SK-N-SH treated with all-trans-retinoic acid at 6 μM for 48 hours (cell line): ENCODE results near the gene ADARB2.

Experiments used
- ATAC-seq: fragments of 200-7000 bp; cut with Tn5 transposase; 3 replicates; pipeline ENCODE4 v1.9.1; 2020; ENCODE audit warnings: mild to moderate bottlenecking, moderate library complexity
- ARNTL ChIP-seq: fragments of 450-650 bp; formaldehyde crosslinking; IDR thresholded peaks from 2 replicates; pipeline ENCODE4 v1.5.0; 2020; ENCODE audit warnings: low read depth, mild to moderate bottlenecking, moderate library complexity, borderline replicate concordance
- BACH2 ChIP-seq: fragments of 250-450 bp; sonication (Bioruptor Pico); IDR thresholded peaks from 2 replicates; pipeline ENCODE4 v1.9.0; 2021; ENCODE audit warnings: mild to moderate bottlenecking, borderline replicate concordance
- CREB5 ChIP-seq: fragments of 250-450 bp; sonication (Bioruptor Pico); IDR thresholded peaks from 2 replicates; pipeline ENCODE4 v1.5.1; 2020; ENCODE audit warnings: low read depth, mild to moderate bottlenecking, moderate library complexity
- CSDC2 ChIP-seq: fragments of 250-450 bp; sonication (Bioruptor Pico); IDR thresholded peaks from 2 replicates; pipeline ENCODE4 v1.5.0; 2020; ENCODE audit warnings: mild to moderate bottlenecking, moderate library complexity
- CSRNP3 ChIP-seq: fragments of 250-450 bp; sonication (Bioruptor Pico); IDR thresholded peaks from 2 replicates; pipeline ENCODE4 v1.5.1; 2021; ENCODE audit warnings: mild to moderate bottlenecking, moderate library complexity
- ESRRG ChIP-seq: fragments of 250-450 bp; sonication (Bioruptor Pico); IDR thresholded peaks from 2 replicates; pipeline ENCODE4 v1.6.1; 2021; ENCODE audit warnings: mild to moderate bottlenecking
- GLIS3 ChIP-seq: fragments of 250-450 bp; sonication (Bioruptor Pico); IDR thresholded peaks from 2 replicates; pipeline ENCODE4 v1.5.0; 2020; ENCODE audit warnings: mild to moderate bottlenecking, moderate library complexity
- ISL1 ChIP-seq: fragments of 250-450 bp; sonication (Bioruptor Pico); IDR thresholded peaks from 2 replicates; pipeline ENCODE4 v2.1.2; 2022; ENCODE audit warnings: mild to moderate bottlenecking, moderate library complexity
- OSR1 ChIP-seq: fragments of 250-450 bp; sonication (Bioruptor Pico); IDR thresholded peaks from 2 replicates; pipeline ENCODE4 v1.8.0; 2022; ENCODE audit warnings: moderate library complexity, mild to moderate bottlenecking, inconsistent platforms
- PATZ1 ChIP-seq: fragments of 250-450 bp; sonication (Bioruptor Pico); IDR thresholded peaks from 2 replicates; pipeline ENCODE4 v1.8.0; 2020; ENCODE audit warnings: mild to moderate bottlenecking, moderate library complexity, borderline replicate concordance
- POU6F1 ChIP-seq: fragments of 250-450 bp; sonication (Bioruptor Pico); IDR thresholded peaks from 2 replicates; pipeline ENCODE4 v1.8.0; 2021; ENCODE audit warnings: low read depth, mild to moderate bottlenecking, moderate library complexity, borderline replicate concordance
- PPARA ChIP-seq: fragments of 250-450 bp; sonication (Bioruptor Pico); IDR thresholded peaks from 2 replicates; pipeline ENCODE4 v1.5.0; 2020; ENCODE audit warnings: mild to moderate bottlenecking, borderline replicate concordance
- RARB ChIP-seq: fragments of 250-450 bp; sonication (Bioruptor Pico); IDR thresholded peaks from 2 replicates; pipeline ENCODE4 v1.8.0; 2021; ENCODE audit warnings: mild to moderate bottlenecking, moderate library complexity
- SNAI2 ChIP-seq: fragments of 250-450 bp; sonication (Bioruptor Pico); IDR thresholded peaks from 2 replicates; pipeline ENCODE4 v1.5.0; 2020; ENCODE audit warnings: mild to moderate bottlenecking, moderate library complexity
- TCF4 ChIP-seq: fragments of 250-450 bp; sonication (Bioruptor Pico); IDR thresholded peaks from 2 replicates; pipeline ENCODE4 v1.8.0; 2021; ENCODE audit warnings: mild to moderate bottlenecking, moderate library complexity, borderline replicate concordance
- TOX ChIP-seq: fragments of 250-450 bp; sonication (Bioruptor Pico); IDR thresholded peaks from 2 replicates; pipeline ENCODE4 v1.8.0; 2021; ENCODE audit warnings: mild to moderate bottlenecking, moderate library complexity, borderline replicate concordance
- TSHZ2 ChIP-seq: fragments of 250-450 bp; sonication (Bioruptor Pico); IDR thresholded peaks from 2 replicates; pipeline ENCODE4 v1.5.0; 2020; ENCODE audit warnings: mild to moderate bottlenecking, moderate library complexity
- ZC3H10 ChIP-seq: fragments of 250-450 bp; sonication (Bioruptor Pico); IDR thresholded peaks from 2 replicates; pipeline ENCODE4 v1.5.1; 2021; ENCODE audit warnings: mild to moderate bottlenecking, moderate library complexity
- ZFP3 ChIP-seq: fragments of 250-450 bp; sonication (Bioruptor Pico); IDR thresholded peaks from 2 replicates; pipeline ENCODE4 v1.5.0; 2020; ENCODE audit warnings: mild to moderate bottlenecking, moderate library complexity
- ZFP30 ChIP-seq: fragments of 450-650 bp; formaldehyde crosslinking; IDR thresholded peaks from 2 replicates; pipeline ENCODE4 v1.5.0; 2022; ENCODE audit warnings: mild to moderate bottlenecking, moderate library complexity
- ZNF565 ChIP-seq: fragments of 450-650 bp; formaldehyde crosslinking; conservative IDR thresholded peaks from 2 replicates; pipeline ENCODE4 v1.5.0; 2020; ENCODE audit warnings: low read depth, mild to moderate bottlenecking, moderate library complexity
- ZNF70 ChIP-seq: fragments of 450-650 bp; formaldehyde crosslinking; IDR thresholded peaks from 2 replicates; pipeline ENCODE4 v1.5.0; 2020; ENCODE audit warnings: mild to moderate bottlenecking, moderate library complexity
- ZNF8 ChIP-seq: fragments of 450-650 bp; formaldehyde crosslinking; IDR thresholded peaks from 2 replicates; pipeline ENCODE4 v1.5.0; 2020; ENCODE audit warnings: mild to moderate bottlenecking, moderate library complexity

Gene ADARB2

GRCh38 chr10:1187151-1187854, 550.0 kb downstream of the ADARB2 start:
- no peak for ATAC-seq
- TF ChIP-seq TCF4 (CRISPR knock-in tag) (no peak), RARB (CRISPR knock-in tag) (no peak), PATZ1 (no peak), CREB5 (no peak), CSRNP3 (no peak), ESRRG (CRISPR knock-in tag) (no peak), ZNF8 (CRISPR knock-in tag) (no peak), OSR1 (no peak), ZNF565 (no peak), ARNTL (CRISPR knock-in tag) (no peak), ZNF70 (no peak), ZFP3 (CRISPR knock-in tag) (no peak), GLIS3 (CRISPR knock-in tag) (no peak)

- no peak for TF ChIP-seq ZNF565
- TF ChIP-seq OSR1, result no peak
- TF ChIP-seq SNAI2 (CRISPR knock-in tag), result no peak
- no peak for TF ChIP-seq TOX (CRISPR knock-in tag)
- no peak for TF ChIP-seq ZFP3 (CRISPR knock-in tag)
- TF ChIP-seq ZNF8 (CRISPR knock-in tag), result no peak
- TF ChIP-seq ZC3H10 (CRISPR knock-in tag), result no peak
- no peak for TF ChIP-seq POU6F1 (CRISPR knock-in tag)
- no peak for TF ChIP-seq TCF4 (CRISPR knock-in tag)
- no peak for TF ChIP-seq BACH2
- TF ChIP-seq CSDC2 (CRISPR knock-in tag), result no peak
- TF ChIP-seq GLIS3 (CRISPR knock-in tag), result no peak
- no peak for ATAC-seq
Observed at GRCh38 chr10:1186683-1186990, 550.7 kb downstream of the ADARB2 start.

- no peak for ATAC-seq
- TF ChIP-seq PPARA (CRISPR knock-in tag), result no peak
- no peak for TF ChIP-seq TCF4 (CRISPR knock-in tag)
- TF ChIP-seq ZFP3 (CRISPR knock-in tag), result no peak
- no peak for TF ChIP-seq TOX (CRISPR knock-in tag)
- TF ChIP-seq ISL1 (CRISPR knock-in tag), result no peak
- TF ChIP-seq OSR1, result no peak
- TF ChIP-seq ZFP30, result no peak
- no peak for TF ChIP-seq ARNTL (CRISPR knock-in tag)
- TF ChIP-seq CSRNP3, result no peak
- TF ChIP-seq GLIS3 (CRISPR knock-in tag), result no peak
- no peak for TF ChIP-seq ZNF70
- TF ChIP-seq ZC3H10 (CRISPR knock-in tag), result no peak
- no peak for TF ChIP-seq CSDC2 (CRISPR knock-in tag)
- no peak for TF ChIP-seq POU6F1 (CRISPR knock-in tag)
- no peak for TF ChIP-seq BACH2
- TF ChIP-seq ESRRG (CRISPR knock-in tag), result no peak
- no peak for TF ChIP-seq RARB (CRISPR knock-in tag)
- TF ChIP-seq TSHZ2 (CRISPR knock-in tag), result no peak
Observed at GRCh38 chr10:1185911-1186682, 551.2 kb downstream of the ADARB2 start.
